Stimulated activated CD8-positive, alpha-beta memory T cell treated with anti-CD3 and anti-CD28 coated beads, Interleukin-12 subunit alpha, Interleukin-12 subunit beta, amount 100 ng/mL, for 24 hours (primary cell): ENCODE results near the gene GNA12.
A peak's percentile ranks its signal among the peaks of the same experiment; 100 is the strongest.
"Not testable (repeated sequence)": the region's sequence is repeated elsewhere in the genome, so short reads cannot be mapped to it uniquely, and the experiment has no call there.

Source experiments
- DNase-seq: peaks from one replicate; pipeline ENCODE4 v3.0.0-alpha.2; 2020; ENCODE audit errors: extremely low read depth

Gene GNA12

GRCh38 chr7:2711895-2712675 lies 132.0 kb downstream of the GNA12 start:
- no peak for DNase-seq

DNA sequence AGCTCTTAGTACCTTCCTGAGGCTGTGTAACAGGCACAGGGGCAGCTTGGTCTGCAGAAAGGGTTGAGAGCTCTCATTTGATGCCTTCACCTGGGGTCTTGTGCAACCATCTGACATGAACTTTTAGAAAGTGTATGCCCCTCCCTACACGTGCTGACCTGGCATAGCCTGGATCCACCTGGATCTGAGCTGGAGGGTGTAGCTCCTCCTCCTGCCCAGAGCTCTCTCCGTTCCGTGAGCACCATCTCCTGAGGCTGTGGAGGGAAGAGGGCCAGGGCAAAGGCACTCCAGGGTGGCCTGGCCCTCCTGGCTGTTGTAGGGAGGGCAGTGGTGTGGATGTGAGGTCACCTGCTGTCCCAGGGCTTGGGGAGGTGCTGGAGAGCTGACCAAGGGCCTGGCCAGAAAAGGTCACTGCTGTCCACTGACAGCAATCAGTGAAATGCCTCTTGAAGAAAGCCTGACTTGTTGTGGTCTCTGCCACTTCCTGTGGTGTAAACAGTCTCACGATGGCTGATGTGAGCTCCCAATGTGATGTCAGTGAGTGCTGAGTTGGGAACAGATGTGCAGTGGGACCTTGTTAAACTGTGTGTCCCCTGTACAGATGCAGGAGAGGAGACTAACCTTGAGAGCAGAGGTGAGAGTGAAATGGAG lies 133.1 kb downstream of the GNA12 start:
- no peak for DNase-seq

GRCh38 chr7:2710286-2710655 lies 133.8 kb downstream of the GNA12 start:
- DNase-seq = peak; percentile 30

GRCh38 chr7:2709553-2710285 lies 134.4 kb downstream of the GNA12 start:
- DNase-seq = peak; percentile 31

GRCh38 chr7:2708547-2709310 lies 135.4 kb downstream of the GNA12 start:
- no peak for DNase-seq

DNA sequence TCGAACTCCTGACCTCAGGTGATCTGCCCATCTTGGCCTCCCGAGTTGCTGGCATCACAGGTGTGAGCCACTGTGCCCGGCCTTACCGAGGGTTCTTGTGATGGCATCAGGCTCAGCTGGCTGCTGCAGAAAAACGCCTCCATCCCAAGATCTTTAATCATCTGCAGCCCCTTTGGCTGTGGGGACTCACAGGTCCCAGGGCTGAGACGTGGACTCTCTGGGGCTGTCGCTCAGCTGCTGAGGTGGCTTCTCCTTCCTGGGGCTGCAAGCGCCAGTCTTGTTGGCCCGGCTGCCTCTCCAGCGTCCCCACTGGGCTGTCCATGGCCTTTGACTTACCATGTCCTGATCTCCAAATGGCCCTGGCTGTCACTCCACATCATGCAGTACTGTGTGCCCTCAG lies 136.1 kb downstream of the GNA12 start:
- no peak for DNase-seq

DNA sequence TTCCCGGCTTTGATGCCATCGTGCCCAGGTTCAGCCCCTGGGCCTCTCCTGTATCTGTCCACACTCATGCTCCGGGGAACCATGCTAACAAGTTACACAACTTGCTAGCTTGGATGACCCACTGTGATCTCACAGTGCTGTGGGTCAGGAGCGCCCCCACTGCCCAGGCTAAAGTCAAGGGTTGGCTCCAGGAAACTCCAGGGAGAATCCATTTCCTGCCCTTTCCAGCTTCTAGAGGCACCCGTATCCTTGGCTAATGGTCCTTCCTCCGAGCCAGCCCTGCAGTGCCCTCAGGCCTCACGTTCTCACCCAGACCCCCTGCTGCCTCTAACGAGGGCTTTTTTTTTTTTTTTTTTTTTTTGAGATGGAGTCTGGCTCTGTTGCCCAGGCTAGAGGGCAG lies 136.6 kb downstream of the GNA12 start:
- no peak for DNase-seq

GRCh38 chr7:2706685-2707126 lies 137.4 kb downstream of the GNA12 start:
- no peak for DNase-seq

DNA sequence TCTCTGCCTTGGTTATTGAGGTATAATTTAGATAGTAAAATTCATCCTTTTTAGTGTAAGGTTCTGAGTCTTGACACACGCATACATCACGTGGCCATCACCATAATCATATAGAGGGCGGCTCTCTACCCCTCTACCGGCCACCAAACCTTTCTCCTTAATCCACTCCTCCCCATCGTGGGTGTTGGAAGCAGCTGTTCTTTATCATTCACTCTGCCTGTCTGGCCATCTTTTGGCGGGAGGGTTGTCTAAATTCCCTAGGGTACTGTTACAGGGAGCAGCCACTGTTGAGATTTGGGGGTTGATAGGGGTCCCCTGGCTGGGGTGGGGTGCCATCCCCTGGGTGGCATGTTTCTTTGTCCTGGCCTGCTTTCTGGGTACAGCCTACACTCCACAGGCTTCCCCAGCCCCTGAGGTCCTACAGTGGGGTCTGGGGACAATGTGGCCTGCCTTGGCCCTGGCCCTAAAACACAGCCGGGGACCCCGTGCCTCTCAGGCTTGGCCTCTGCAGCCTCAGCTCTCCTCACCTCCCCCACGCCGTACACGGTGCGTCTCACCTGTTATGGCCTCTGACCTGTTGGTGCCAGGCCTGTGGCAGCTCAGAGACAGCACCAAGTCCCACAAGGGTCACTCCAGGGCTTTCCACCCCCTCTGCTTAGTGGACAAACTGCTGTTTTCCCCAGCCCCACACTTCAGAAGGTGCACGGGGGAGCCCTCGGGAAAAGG lies 138.6 kb downstream of the GNA12 start:
- DNase-seq = no peak

- no peak for DNase-seq
These were observed 141.5 kb downstream of the GNA12 start for GRCh38 chr7:2702594-2702957.

DNA sequence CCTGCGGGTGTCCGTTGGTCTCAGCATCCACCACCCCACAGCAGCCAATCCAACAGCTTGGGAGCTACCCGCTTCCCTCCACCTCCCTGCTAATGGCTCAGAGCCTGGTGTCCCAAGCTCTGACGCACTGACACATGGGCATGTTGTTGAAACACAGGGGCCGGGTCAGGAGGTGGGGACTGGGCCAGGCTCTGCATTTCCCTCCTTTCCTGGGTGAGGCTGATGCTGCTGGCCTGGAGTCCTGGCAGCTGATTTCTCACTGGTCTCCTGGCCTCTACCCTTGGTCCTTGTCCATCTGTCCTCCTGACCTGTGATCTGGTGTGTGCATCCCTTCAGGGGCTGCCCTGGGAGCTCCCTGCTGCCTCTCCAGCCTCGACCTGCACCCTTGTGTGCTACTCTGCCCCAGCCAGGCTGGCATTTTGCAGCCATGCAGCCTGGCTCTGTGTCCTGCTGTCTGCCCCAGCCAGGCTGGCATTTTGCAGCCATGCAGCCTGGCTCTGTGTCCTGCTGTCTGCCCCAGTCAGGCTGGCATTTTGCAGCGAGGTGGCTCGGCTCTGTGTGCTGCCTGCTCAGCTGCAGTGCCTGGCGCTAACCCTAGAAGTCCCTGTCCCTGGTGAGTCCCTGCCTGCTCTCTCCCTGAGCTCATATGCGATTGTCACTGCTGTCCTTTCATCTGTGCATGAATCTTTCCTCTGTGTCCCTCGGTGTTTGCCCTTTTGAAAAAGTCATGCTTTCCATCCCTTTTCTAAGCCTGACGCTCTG lies 142.1 kb downstream of the GNA12 start:
- DNase-seq = no peak

- DNase-seq = no peak
These were observed 142.7 kb downstream of the GNA12 start for GRCh38 chr7:2701424-2701823.

- no peak for DNase-seq
These were observed 143.8 kb downstream of the GNA12 start for GRCh38 chr7:2700141-2700850.

DNA sequence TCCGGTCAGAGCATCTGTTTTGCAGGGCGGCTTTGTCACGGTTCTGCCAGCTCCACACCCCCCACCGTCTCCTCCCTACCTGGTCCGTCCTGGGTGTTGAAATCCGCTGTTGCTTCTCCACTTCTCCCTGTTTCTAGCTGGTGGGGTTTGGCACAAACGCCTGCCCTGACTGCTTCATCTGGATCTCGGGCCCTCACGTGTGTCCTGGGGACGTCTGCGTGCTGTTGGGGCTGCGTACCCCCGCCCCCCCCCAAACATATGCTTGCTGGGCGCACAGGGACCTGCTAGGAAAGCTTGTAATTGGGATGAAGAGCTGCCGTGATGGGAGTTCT lies 144.9 kb downstream of the GNA12 start:
- DNase-seq = no peak

DNA sequence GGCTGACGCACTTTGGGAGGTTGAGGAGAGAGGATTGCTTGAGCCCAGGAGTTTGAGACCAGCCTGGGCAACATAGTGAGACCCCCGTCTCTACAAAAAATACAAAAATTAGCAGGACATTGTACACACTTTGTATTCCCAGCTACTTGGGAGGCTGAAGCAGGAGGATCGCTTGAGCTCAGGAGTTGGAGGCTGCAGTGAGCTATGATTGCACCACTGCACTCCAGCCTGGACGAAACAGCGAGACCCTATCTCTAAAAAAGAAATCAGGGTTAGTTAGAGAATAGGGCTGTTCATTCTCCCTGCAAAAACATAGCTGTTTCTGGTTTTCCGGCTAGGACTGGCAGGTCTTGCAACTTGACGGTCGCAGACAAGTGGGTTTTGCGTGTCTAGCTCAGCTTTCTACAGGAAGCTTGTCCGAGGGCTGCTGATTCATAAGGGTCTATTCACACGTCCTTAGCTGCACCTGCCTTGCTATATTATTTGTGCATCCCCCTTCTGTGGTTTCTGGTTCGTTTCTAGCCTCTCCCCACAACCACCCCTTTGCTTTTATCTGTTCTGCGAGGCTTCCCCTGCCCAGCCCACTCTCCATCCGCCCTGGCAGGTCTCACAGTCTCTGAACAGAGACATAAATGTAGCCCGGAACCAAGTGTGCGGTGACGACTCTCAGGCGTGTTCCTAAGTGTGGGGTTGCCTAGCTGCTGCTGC lies 145.4 kb downstream of the GNA12 start:
- peak; percentile 32 for DNase-seq

- DNase-seq = not testable (repeated sequence)
These were observed 150.0 kb downstream of the GNA12 start for GRCh38 chr7:2694122-2694436.

- not testable (repeated sequence) for DNase-seq
These were observed 150.5 kb downstream of the GNA12 start for GRCh38 chr7:2693420-2694121.

DNA sequence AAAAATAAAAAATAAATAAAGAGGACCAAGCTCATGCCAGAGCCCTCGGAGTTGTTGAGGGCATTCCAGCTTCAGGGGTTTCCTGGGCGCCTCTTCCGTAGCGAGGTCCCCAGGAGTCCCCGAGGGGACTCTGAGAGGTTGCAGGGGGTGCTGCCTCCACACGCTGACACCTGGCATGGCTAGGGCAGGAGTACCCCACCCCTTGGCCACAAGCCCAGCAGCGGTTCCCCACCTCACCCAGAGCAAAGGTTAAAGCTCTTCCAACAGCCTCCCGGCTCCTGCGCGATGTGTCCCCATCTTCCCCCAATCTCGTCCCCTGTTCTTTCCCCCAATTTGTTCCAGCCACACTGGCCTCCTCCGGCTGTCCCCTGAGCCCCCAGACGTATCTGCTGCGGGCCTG lies 151.6 kb downstream of the GNA12 start:
- no peak for DNase-seq

DNA sequence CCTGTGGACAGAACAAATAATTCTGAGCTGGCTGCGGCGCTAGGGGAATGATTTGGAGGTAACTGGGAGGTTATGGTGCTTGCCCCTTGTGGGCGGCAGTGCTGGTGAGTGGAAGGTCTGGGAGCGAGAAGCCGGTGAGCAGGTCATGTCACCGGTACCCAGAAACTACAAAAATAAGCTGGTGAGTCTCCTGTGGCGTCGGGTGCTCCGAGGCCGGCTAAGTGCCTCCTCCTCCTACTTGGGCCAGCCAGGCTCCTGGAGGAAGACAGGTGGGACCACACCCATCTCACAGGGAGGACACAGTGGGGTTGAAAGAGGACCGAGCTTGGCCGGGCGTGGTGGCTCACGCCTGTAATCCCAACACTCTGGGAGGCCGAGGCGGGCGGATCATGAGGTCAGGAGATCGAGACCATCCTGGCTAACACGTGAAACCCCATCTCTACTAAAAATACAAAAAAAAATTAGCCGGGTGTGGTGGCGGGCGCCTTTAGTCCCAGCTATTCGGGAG lies 152.1 kb downstream of the GNA12 start:
- DNase-seq = not testable (repeated sequence)
